ENCODE measurements around the gene FZR1. TPM values are rescaled to one million over a fixed set of nuclear protein-coding genes. Genes with fewer than 3 reads are reported as not detected.

Gene FZR1
- polyA plus RNA-seq, 2 of the 4 experiments (the other 2 are of a cell fraction): 13.9 to 18.1 TPM

DNA sequence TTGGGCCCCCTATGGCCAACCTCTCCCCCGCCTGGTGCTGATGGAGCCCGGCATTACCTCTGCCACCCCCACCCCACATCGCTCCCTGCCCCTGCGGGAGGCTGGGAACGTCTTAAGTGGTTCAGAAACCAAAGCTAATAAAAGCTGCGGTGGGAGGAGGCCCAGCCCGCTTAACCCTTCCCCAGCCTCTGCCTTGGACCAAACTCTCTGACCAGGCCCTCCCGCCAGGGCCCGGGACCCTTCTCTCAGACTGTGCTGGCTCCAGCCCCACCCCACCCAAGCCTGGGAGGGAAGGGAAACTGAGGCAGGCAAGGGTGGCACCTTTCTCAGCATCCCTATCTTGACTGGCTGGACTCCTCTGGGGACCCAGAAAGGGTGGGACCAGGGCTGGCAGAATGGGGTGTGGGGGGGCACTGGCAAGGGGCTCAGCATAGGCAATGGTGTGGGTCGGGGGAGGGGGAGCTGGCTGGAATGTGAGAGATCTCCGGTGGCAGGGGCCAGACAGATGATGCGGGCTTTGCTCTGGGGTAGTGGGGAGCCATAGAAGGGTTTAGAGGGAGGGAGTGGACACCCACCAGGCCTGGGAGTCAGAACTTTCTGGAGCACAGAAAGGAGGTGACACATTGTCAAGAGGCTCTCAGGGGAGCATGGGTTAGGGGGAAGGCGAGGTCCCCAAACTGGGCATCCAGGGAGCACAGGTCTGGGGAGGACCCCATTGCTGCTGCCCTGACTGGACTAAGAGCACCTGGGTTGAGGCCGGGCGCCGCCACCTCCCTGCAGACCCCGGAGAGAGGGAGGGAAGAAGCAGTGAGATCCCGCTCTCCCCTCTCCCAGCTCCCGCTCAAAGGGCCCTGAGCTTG lies 47.7 kb upstream of the FZR1 start (continued):
- TF ChIP-seq, protein P1, sequence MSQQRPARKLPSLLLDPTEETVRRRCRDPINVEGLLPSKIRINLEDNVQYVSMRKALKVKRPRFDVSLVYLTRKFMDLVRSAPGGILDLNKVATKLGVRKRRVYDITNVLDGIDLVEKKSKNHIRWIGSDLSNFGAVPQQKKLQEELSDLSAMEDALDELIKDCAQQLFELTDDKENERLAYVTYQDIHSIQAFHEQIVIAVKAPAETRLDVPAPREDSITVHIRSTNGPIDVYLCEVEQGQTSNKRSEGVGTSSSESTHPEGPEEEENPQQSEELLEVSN (IDR thresholded peaks at IDR 0.05; ENCODE audit: borderline replicate concordance, low read depth): no peak
- TF ChIP-seq POLR2AphosphoS2 (conservative IDR thresholded peaks at IDR 0.05; ENCODE audit: low read length): no peak

DNA sequence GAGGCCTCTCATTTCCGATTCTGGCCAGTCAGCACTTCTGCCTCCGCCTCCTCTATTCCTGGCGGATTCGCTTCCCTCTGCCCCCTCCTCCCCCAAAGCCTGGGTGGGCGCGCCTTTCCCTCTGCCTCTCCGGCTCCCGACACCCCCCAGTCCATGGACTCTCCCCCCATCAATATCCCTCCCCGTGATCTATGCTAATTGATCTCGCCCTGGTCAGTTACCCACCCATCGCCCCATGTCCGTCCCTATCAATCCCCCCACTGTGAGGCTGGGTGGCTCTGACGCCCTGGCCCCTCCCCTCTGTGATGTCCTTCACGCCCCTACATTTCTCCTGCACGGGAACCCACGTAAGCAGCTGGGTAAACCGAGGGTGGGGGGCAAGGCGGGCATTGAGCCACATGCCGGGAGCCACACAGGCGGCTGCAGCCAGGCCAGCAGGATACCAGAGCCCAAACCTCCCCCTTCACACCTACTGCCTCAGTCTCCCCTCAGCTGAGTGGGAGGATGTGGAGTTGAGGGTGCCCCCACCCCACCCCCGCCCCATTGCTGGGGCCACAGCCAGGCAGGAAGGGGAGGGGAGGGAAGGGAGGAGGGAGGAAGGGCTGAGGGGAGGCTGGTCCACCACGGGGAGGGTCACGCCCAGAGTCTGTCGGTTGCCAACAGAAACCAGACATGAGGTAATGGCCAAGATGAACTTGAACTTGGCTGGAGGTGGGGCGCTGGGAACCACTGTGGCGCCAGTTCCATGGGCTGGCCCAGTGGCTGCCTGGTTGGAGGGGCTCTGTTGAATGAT lies 46.8 kb upstream of the FZR1 start:
- WGBS (ENCODE audit: missing lambda C conversion rate): 33% methylated on average over 14 of the region's 26 CpGs
- DNase-seq (ENCODE audit: low read depth in 1 of 2, low spot score in 1 of 2) (peak; percentile 78 to 93), FAIRE-seq (no peak), ATAC-seq (peak; percentile 49 to 66)
- peak overlapping the region; percentile 91 to 95 for H3K27ac ChIP-seq
- TF ChIP-seq ZC3H11A (IDR thresholded peaks at IDR 0.05) (no peak), CBX2 (IDR thresholded peaks at IDR 0.05; ENCODE audit: borderline replicate concordance, low read depth) (no peak), FOXS1 (CRISPR knock-in tag; IDR thresholded peaks at IDR 0.05) (0 out of 2 replicates have a peak, but pooled peaks have one; percentile 15), KDM1A (IDR thresholded peaks at IDR 0.05; ENCODE audit: low read depth) (no peak), HOXB5 (CRISPR knock-in tag; IDR thresholded peaks at IDR 0.05) (0 out of 2 replicates have a peak, but pooled peaks have one; percentile 24), GATA3 (IDR thresholded peaks at IDR 0.05; ENCODE audit: borderline replicate concordance) (peak; percentile 32; the same call in 1 of the 2 replicates), RFX5 (IDR thresholded peaks at IDR 0.05) (no peak), CHD2 (IDR thresholded peaks at IDR 0.05; ENCODE audit: low read length, partially characterized antibody) (no peak), MAFK (IDR thresholded peaks at IDR 0.05; ENCODE audit: partially characterized antibody) (peak; percentile 97), ESRRA (IDR thresholded peaks at IDR 0.05; ENCODE audit: borderline replicate concordance, low read length) (no peak), KDM5A (IDR thresholded peaks at IDR 0.05) (no peak), RARB (CRISPR knock-in tag; IDR thresholded peaks at IDR 0.05) (no peak), BHLHE40 (IDR thresholded peaks at IDR 0.05; ENCODE audit: low read depth, low read length) (no peak), JUNB (IDR thresholded peaks at IDR 0.05) (no peak)
- TF ChIP-seq, protein P2, sequence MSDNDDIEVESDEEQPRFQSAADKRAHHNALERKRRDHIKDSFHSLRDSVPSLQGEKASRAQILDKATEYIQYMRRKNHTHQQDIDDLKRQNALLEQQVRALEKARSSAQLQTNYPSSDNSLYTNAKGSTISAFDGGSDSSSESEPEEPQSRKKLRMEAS (IDR thresholded peaks at IDR 0.05): peak; percentile 36; the same call in 1 of the 2 replicates
- TF ChIP-seq, protein P3, sequence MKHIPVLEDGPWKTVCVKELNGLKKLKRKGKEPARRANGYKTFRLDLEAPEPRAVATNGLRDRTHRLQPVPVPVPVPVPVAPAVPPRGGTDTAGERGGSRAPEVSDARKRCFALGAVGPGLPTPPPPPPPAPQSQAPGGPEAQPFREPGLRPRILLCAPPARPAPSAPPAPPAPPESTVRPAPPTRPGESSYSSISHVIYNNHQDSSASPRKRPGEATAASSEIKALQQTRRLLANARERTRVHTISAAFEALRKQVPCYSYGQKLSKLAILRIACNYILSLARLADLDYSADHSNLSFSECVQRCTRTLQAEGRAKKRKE (CRISPR knock-in tag; IDR thresholded peaks at IDR 0.05; ENCODE audit: low read depth): no peak
- TF ChIP-seq, protein P4, sequence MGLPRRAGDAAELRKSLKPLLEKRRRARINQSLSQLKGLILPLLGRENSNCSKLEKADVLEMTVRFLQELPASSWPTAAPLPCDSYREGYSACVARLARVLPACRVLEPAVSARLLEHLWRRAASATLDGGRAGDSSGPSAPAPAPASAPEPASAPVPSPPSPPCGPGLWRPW (IDR thresholded peaks at IDR 0.05): no peak
- TF ChIP-seq, protein P1 (IDR thresholded peaks at IDR 0.05; ENCODE audit: borderline replicate concordance, low read depth): no peak
- no peak overlapping the region for H3K4me3 ChIP-seq
- POLR2A ChIA-PET: interaction anchor here (0.5 kb wide), 1 partner anchor 26 kb away, joined by 4 read pairs; no protein-coding TSS in a partner anchor
- peaks cover 55% of the 10 kb centered on the region for H3K4me1 ChIP-seq
- H3K4me2 ChIP-seq: peak overlapping the region; percentile 82
- no peaks in the 10 kb centered on the region for H3K9me3 ChIP-seq
- CTCF ChIA-PET: interaction anchor here (0.9 to 3.1 kb wide), 3 partner anchors 11 to 19 kb away, joined by 4 to 18 read pairs (median 15); no protein-coding TSS in a partner anchor

Data from A549 (cell line).